HepG2 (cell line): Measurements from ENCODE around the gene TULP3. TPM values are rescaled to one million over a fixed set of nuclear protein-coding genes. Genes with fewer than 3 reads are reported as not detected.
A peak's percentile ranks its signal among the peaks of the same experiment; 100 is the strongest.

Experiments used
- ARNTL ChIP-seq: sonication (generic); formaldehyde crosslinking; IDR thresholded peaks from 2 replicates; pipeline ENCODE4 v1.4.0; 2020; ENCODE audit warnings: mild to moderate bottlenecking, missing genetic modification reagents
- DMTF1 ChIP-seq: sonication (generic); formaldehyde crosslinking; IDR thresholded peaks from 2 replicates; pipeline ENCODE4 v1.4.0; 2020; ENCODE audit warnings: mild to moderate bottlenecking, missing genetic modification reagents
- EEA1 ChIP-seq: sonication (generic); formaldehyde crosslinking; IDR thresholded peaks from 2 replicates; pipeline ENCODE4 v1.5.1; 2020; ENCODE audit warnings: mild to moderate bottlenecking, missing genetic modification reagents, borderline replicate concordance
- EZH2 ChIP-seq: conservative IDR thresholded peaks from 2 replicates; pipeline ENCODE4 v1.6.1; 2012; ENCODE audit warnings: mild to moderate bottlenecking, low read depth, low read length, moderate library complexity
- FOXP1 ChIP-seq, 2 experiments: fragments of 450-650 bp in 1 of 2; IDR thresholded peaks; 2 replicates each; pipeline ENCODE4 v1.6.1; 2017 to 2018; ENCODE audit warnings: antibody characterized with exemption in 1 of 2
- HNRNPK ChIP-seq: fragments of 200-400 bp; formaldehyde crosslinking; IDR thresholded peaks from 2 replicates; pipeline ENCODE4 v1.6.1; 2018; ENCODE audit warnings: low read length, low read depth, moderate library complexity, mild to moderate bottlenecking; ENCODE audit not compliant: poor library complexity, severe bottlenecking
- LBX2 ChIP-seq: sonication (generic); formaldehyde crosslinking; IDR thresholded peaks from 2 replicates; pipeline ENCODE4 v1.5.0; 2020; ENCODE audit warnings: missing genetic modification reagents, mild to moderate bottlenecking, borderline replicate concordance
- MED1 ChIP-seq: sonication (generic); formaldehyde crosslinking; IDR thresholded peaks from 2 replicates; pipeline ENCODE4 v1.4.0; 2020; ENCODE audit warnings: missing genetic modification reagents
- MTA1 ChIP-seq: sonication (generic); formaldehyde crosslinking; IDR thresholded peaks from 2 replicates; pipeline ENCODE4 v1.4.0; 2020; ENCODE audit warnings: missing genetic modification reagents, mild to moderate bottlenecking, borderline replicate concordance
- NKX3-1 ChIP-seq: sonication (generic); formaldehyde crosslinking; IDR thresholded peaks from 2 replicates; pipeline ENCODE4 v1.5.0; 2020; ENCODE audit warnings: missing genetic modification reagents
- TFE3 ChIP-seq: IDR thresholded peaks from 2 replicates; pipeline ENCODE4 v1.6.1; 2016
- THAP9 ChIP-seq: sonication (generic); formaldehyde crosslinking; IDR thresholded peaks from 2 replicates; pipeline ENCODE4; 2020; ENCODE audit warnings: missing genetic modification reagents, mild to moderate bottlenecking, borderline replicate concordance
- ZFY ChIP-seq: sonication (generic); formaldehyde crosslinking; IDR thresholded peaks from 2 replicates; pipeline ENCODE4 v1.4.0; 2020; ENCODE audit warnings: missing genetic modification reagents
- ZNF430 ChIP-seq: sonication (generic); formaldehyde crosslinking; IDR thresholded peaks from 2 replicates; pipeline ENCODE4 v1.9.0; 2021; ENCODE audit warnings: mild to moderate bottlenecking, missing genetic modification reagents
- polyA plus RNA-seq, 8 experiments: library from polyadenylated mRNA; depleted of rRNA in 3 of 8; stranded (reverse) in 7 of 8; unstranded in 1 of 8; fragments of >200 nt; fragmentation: Illumina TruSeq in 4 of 8; extraction: Trizol in 4 of 8; gene quantifications; 2 replicates each; pipeline versions ENCODE4 v1.2.1 to v1.2.3, GENCODE V29; 2011 to 2016; ENCODE audit warnings: low read depth in 4 of 8, missing spikeins in 1 of 8, mixed read lengths in 1 of 8; ENCODE audit not compliant: insufficient read depth in 1 of 8
- total RNA-seq, 5 experiments: library from RNA; depleted of rRNA; stranded (reverse); fragments of >200 nt; fragmentation: Illumina TruSeq; extraction: Trizol; gene quantifications; 2 replicates each; pipeline ENCODE4 v1.2.3, GENCODE V29; 2016; ENCODE audit warnings: low read depth in 1 of 5
- TF ChIP-seq, protein P1 (sequence below): sonication (generic); formaldehyde crosslinking; IDR thresholded peaks from 2 replicates; pipeline ENCODE4 v1.8.0; 2022; ENCODE audit warnings: mild to moderate bottlenecking, missing genetic modification reagents, moderate library complexity
- TF ChIP-seq, protein P2 (sequence below): sonication (generic); formaldehyde crosslinking; IDR thresholded peaks from 2 replicates; pipeline ENCODE4 v1.4.0; 2020; ENCODE audit warnings: missing genetic modification reagents
- TF ChIP-seq, protein P3 (sequence below): sonication (generic); formaldehyde crosslinking; IDR thresholded peaks from 2 replicates; pipeline ENCODE4 v1.5.1; 2020; ENCODE audit warnings: missing genetic modification reagents, mild to moderate bottlenecking, borderline replicate concordance

The TULP3 gene
- total and polyA plus RNA-seq, 2 of the 13 experiments (the other 11 are each of a cell fraction or from before 2014, with no cell fraction given): 11.2 to 13.2 TPM

DNA sequence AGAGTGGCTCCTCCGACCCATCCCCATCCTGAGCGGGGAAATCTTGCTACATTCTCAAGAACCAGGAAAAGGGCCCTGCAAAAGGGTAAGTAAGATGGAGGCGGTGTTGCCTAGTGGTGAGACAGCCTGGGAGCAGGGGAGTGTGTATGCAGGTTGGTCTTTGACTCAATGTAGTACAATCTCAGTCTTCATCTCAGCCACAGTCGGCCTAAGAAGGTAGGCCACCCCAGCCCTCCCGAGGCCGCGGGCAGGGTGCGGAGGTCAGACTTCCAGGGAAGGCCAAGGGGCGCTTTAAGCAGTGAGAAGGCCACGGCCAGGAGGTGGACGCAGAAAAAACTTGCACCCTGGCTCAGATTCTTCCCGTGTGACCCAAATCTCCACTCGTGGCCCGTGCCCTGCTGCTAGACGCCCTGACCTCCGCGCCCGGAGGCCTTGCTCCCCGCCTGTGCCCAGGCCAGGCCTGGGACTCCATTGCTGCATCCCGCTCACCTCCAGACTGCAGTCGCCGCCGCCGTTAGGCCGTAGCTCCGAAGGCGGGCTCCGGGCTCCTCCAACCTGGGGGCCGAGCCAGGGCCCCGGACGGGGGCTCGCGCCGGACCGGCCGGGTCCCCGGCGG is 14.2 kb upstream of the TULP3 start (continued):
- TF ChIP-seq MTA1 (no peak), DMTF1 (no peak), FOXP1 (IDR thresholded peaks at IDR 0.05) (no peak), FOXP1 (CRISPR knock-in tag; IDR thresholded peaks at IDR 0.05) (no peak), EZH2 (no peak), ZFY (peak; percentile 92), THAP9 (CRISPR knock-in tag) (no peak), ARNTL (CRISPR knock-in tag) (no peak), ZNF430 (no peak), TFE3 (no peak), MED1 (CRISPR knock-in tag) (no peak), LBX2 (CRISPR knock-in tag) (no peak), NKX3-1 (no peak), EEA1 (no peak), HNRNPK (no peak)
- TF ChIP-seq, protein P1, sequence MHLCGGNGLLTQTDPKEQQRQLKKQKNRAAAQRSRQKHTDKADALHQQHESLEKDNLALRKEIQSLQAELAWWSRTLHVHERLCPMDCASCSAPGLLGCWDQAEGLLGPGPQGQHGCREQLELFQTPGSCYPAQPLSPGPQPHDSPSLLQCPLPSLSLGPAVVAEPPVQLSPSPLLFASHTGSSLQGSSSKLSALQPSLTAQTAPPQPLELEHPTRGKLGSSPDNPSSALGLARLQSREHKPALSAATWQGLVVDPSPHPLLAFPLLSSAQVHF (CRISPR knock-in tag): no peak
- TF ChIP-seq, protein P2, sequence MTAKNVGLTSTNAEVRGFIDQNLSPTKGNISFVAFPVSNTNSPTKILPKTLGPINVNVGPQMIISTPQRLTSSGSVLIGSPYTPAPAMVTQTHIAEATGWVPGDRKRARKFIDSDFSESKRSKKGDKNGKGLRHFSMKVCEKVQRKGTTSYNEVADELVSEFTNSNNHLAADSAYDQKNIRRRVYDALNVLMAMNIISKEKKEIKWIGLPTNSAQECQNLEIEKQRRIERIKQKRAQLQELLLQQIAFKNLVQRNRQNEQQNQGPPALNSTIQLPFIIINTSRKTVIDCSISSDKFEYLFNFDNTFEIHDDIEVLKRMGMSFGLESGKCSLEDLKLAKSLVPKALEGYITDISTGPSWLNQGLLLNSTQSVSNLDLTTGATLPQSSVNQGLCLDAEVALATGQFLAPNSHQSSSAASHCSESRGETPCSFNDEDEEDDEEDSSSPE (CRISPR knock-in tag): no peak
- TF ChIP-seq, protein P3, sequence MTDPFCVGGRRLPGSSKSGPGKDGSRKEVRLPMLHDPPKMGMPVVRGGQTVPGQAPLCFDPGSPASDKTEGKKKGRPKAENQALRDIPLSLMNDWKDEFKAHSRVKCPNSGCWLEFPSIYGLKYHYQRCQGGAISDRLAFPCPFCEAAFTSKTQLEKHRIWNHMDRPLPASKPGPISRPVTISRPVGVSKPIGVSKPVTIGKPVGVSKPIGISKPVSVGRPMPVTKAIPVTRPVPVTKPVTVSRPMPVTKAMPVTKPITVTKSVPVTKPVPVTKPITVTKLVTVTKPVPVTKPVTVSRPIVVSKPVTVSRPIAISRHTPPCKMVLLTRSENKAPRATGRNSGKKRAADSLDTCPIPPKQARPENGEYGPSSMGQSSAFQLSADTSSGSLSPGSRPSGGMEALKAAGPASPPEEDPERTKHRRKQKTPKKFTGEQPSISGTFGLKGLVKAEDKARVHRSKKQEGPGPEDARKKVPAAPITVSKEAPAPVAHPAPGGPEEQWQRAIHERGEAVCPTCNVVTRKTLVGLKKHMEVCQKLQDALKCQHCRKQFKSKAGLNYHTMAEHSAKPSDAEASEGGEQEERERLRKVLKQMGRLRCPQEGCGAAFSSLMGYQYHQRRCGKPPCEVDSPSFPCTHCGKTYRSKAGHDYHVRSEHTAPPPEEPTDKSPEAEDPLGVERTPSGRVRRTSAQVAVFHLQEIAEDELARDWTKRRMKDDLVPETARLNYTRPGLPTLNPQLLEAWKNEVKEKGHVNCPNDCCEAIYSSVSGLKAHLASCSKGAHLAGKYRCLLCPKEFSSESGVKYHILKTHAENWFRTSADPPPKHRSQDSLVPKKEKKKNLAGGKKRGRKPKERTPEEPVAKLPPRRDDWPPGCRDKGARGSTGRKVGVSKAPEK (CRISPR knock-in tag): no peak
